ENCODE data around the gene LEF1.
A peak's percentile ranks its signal among the peaks of the same experiment; 100 is the strongest.

LEF1 gene

GRCh38 chr4:108160741-108161352, 7.9 kb downstream of the LEF1 start:
- no peak overlapping the region for H3K23ac ChIP-seq (ENCODE audit: low read depth, low read length, poor library complexity)
- H2BK15ac ChIP-seq (ENCODE audit: low read length): no peak overlapping the region
- no peak overlapping the region for H4K8ac ChIP-seq (ENCODE audit: low read depth, low read length)
- H3K4ac ChIP-seq (ENCODE audit: low read length): no peak overlapping the region
- no CpG with 5 or more reads among the region's 3 CpGs for WGBS, 2 donors (ENCODE audit: extremely low coverage in 2 of 2, insufficient read length in 2 of 2, insufficient replicate concordance in 1 of 2)
- H2BK120ac ChIP-seq (ENCODE audit: low read depth, low read length): no peak overlapping the region
- no peak overlapping the region for H2AFZ ChIP-seq (ENCODE audit: low read length)
- H4K91ac ChIP-seq (ENCODE audit: low read depth, low read length, poor library complexity): no peak overlapping the region
- H3K27me3 ChIP-seq (ENCODE audit: control insufficient read depth in 3 of 3, insufficient read depth in 3 of 3, low read depth in 1 of 3, low read length in 3 of 3): peaks cover 0 to 9% (median 0%) of the 10 kb centered on the region in 3 experiments
- peaks cover 0 to 15% of the 10 kb centered on the region in 2 donors for H3K36me3 ChIP-seq (replicated peaks in 1 of 2; ENCODE audit: control insufficient read depth in 2 of 2, insufficient read depth in 2 of 2, low read length in 2 of 2)
- no peak overlapping the region for H2BK12ac ChIP-seq (ENCODE audit: low read length)
- no peaks in the 10 kb centered on the region for H3K79me1 ChIP-seq (ENCODE audit: low read depth, low read length)
- H3K4me3 ChIP-seq (ENCODE audit: low read length in 2 of 2): no peak overlapping the region
- H3K4me2 ChIP-seq (ENCODE audit: insufficient read depth, low read length, poor library complexity, severe bottlenecking): no peak overlapping the region
- peaks cover 0 to 6% of the 10 kb centered on the region in 2 donors for H3K4me1 ChIP-seq (ENCODE audit: control insufficient read depth in 2 of 2, insufficient read depth in 1 of 2, low read depth in 1 of 2, low read length in 2 of 2)
- H3K9ac ChIP-seq (ENCODE audit: low read depth, low read length, poor library complexity): no peak overlapping the region
- no peaks in the 10 kb centered on the region for H3K9me3 ChIP-seq (replicated peaks in 1 of 2; ENCODE audit: control insufficient read depth in 2 of 2, insufficient read depth in 1 of 2, low read depth in 1 of 2, low read length in 2 of 2)
- no peak overlapping the region for H3K18ac ChIP-seq (ENCODE audit: low read length)
- no peak overlapping the region for H3K14ac ChIP-seq (ENCODE audit: low read length)
- no peak for DNase-seq (ENCODE audit: low spot score)
- H3K27ac ChIP-seq (replicated peaks; ENCODE audit: low read length): no peak overlapping the region
- H2BK5ac ChIP-seq (ENCODE audit: low read length): no peak overlapping the region
- H2AK5ac ChIP-seq (ENCODE audit: low read depth, low read length): no peak overlapping the region

DNA sequence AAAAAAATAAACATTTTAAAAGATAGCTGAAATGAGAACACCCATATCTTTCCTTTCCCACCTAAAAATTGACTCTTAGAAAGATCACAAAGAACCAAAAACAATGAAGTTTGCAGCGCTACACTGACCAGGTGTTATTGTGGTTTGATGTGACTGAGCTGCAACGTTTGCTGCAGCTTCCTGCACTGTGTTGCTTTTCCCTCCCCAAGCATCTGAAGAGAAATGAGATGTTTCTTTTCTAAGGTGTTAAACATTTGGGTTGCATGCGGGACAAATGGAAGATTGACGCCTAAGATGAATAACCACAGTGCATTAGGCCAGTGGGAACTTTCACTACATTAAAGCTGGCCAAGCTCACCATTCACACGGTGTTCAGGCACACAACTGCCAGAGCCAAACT, 8.9 kb downstream of the LEF1 start:
- Histone ChIP-seq H3K79me1 (ENCODE audit: low read depth, low read length) (no peaks in the 10 kb centered on the region), H2BK5ac (ENCODE audit: low read length) (no peak overlapping the region), H3K27me3 (ENCODE audit: control insufficient read depth in 3 of 3, insufficient read depth in 3 of 3, low read depth in 1 of 3, low read length in 3 of 3) (peaks cover 0 to under 1% (median 0%) of the 10 kb centered on the region in 3 experiments), H3K4me2 (ENCODE audit: insufficient read depth, low read length, poor library complexity, severe bottlenecking) (no peak overlapping the region), H3K27ac (replicated peaks; ENCODE audit: low read length) (no peak overlapping the region), H3K4ac (ENCODE audit: low read length) (no peak overlapping the region), H3K14ac (ENCODE audit: low read length) (no peak overlapping the region), H3K9ac (ENCODE audit: low read depth, low read length, poor library complexity) (no peak overlapping the region), H3K36me3 (replicated peaks in 1 of 2; ENCODE audit: control insufficient read depth in 2 of 2, insufficient read depth in 2 of 2, low read length in 2 of 2) (peaks cover 0 to 15% of the 10 kb centered on the region in 2 donors), H2BK12ac (ENCODE audit: low read length) (no peak overlapping the region), H2BK120ac (ENCODE audit: low read depth, low read length) (no peak overlapping the region), H2BK15ac (ENCODE audit: low read length) (no peak overlapping the region), H3K18ac (ENCODE audit: low read length) (no peak overlapping the region), H3K9me3 (replicated peaks in 1 of 2; ENCODE audit: control insufficient read depth in 2 of 2, insufficient read depth in 1 of 2, low read depth in 1 of 2, low read length in 2 of 2) (no peaks in the 10 kb centered on the region), H2AK5ac (ENCODE audit: low read depth, low read length) (no peak overlapping the region), H3K23ac (ENCODE audit: low read depth, low read length, poor library complexity) (no peak overlapping the region), H4K91ac (ENCODE audit: low read depth, low read length, poor library complexity) (no peak overlapping the region), H4K8ac (ENCODE audit: low read depth, low read length) (no peak overlapping the region), H3K4me1 (ENCODE audit: control insufficient read depth in 2 of 2, insufficient read depth in 1 of 2, low read depth in 1 of 2, low read length in 2 of 2) (peaks cover 0 to 2% of the 10 kb centered on the region in 2 donors), H3K4me3 (ENCODE audit: low read length in 2 of 2) (no peak overlapping the region), H2AFZ (ENCODE audit: low read length) (no peak overlapping the region)
- no CpG with 5 or more reads among the region's 5 CpGs for WGBS, 2 donors (ENCODE audit: extremely low coverage in 2 of 2, insufficient read length in 2 of 2, insufficient replicate concordance in 1 of 2)
- DNase-seq (ENCODE audit: low spot score): no peak

DNA sequence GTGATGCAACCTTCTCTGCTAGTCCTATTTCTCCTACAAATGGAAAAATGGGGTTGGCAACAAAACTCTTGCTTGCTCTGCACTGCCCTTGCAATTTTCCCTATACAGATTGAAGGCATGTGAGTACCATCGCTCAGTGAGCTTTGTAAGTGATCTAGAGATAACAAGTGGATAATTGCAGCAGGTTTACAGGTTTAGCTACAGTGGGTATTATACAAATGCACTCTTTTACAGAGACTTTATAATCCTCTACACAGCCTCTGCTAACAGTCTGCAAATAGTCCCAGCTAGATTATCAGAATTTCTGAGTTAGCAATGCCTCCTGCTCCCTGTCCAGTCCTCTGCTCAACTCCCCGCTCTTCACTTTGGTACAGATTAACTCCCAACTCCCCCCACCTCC, 11.1 kb downstream of the LEF1 start:
- Histone ChIP-seq H3K4me3 (ENCODE audit: low read length in 2 of 2) (no peak overlapping the region), H3K27ac (replicated peaks; ENCODE audit: low read length) (no peak overlapping the region), H3K4ac (ENCODE audit: low read length) (no peak overlapping the region), H2BK12ac (ENCODE audit: low read length) (no peak overlapping the region), H3K9me3 (replicated peaks in 1 of 2; ENCODE audit: control insufficient read depth in 2 of 2, insufficient read depth in 1 of 2, low read depth in 1 of 2, low read length in 2 of 2) (peaks cover 0 to 2% of the 10 kb centered on the region in 2 donors), H2BK15ac (ENCODE audit: low read length) (no peak overlapping the region), H3K36me3 (replicated peaks in 1 of 2; ENCODE audit: control insufficient read depth in 2 of 2, insufficient read depth in 2 of 2, low read length in 2 of 2) (peaks cover 0 to 4% of the 10 kb centered on the region in 2 donors), H4K8ac (ENCODE audit: low read depth, low read length) (no peak overlapping the region), H3K23ac (ENCODE audit: low read depth, low read length, poor library complexity) (no peak overlapping the region), H3K79me1 (ENCODE audit: low read depth, low read length) (no peaks in the 10 kb centered on the region), H3K4me2 (ENCODE audit: insufficient read depth, low read length, poor library complexity, severe bottlenecking) (peak overlapping the region; percentile 14), H3K18ac (ENCODE audit: low read length) (no peak overlapping the region), H4K91ac (ENCODE audit: low read depth, low read length, poor library complexity) (no peak overlapping the region), H2AK5ac (ENCODE audit: low read depth, low read length) (no peak overlapping the region), H3K14ac (ENCODE audit: low read length) (no peak overlapping the region), H2BK120ac (ENCODE audit: low read depth, low read length) (no peak overlapping the region), H2AFZ (ENCODE audit: low read length) (no peak overlapping the region), H3K27me3 (ENCODE audit: control insufficient read depth in 3 of 3, insufficient read depth in 3 of 3, low read depth in 1 of 3, low read length in 3 of 3) (no peaks in the 10 kb centered on the region), H2BK5ac (ENCODE audit: low read length) (no peak overlapping the region), H3K9ac (ENCODE audit: low read depth, low read length, poor library complexity) (no peak overlapping the region), H3K4me1 (ENCODE audit: control insufficient read depth in 2 of 2, insufficient read depth in 1 of 2, low read depth in 1 of 2, low read length in 2 of 2) (peaks cover 0 to 2% of the 10 kb centered on the region in 2 donors)
- WGBS, 2 donors (ENCODE audit: extremely low coverage in 2 of 2, insufficient read length in 2 of 2, insufficient replicate concordance in 1 of 2): no CpG with 5 or more reads among the region's 2 CpGs
- DNase-seq (ENCODE audit: low spot score): no peak

- H3K23ac ChIP-seq (ENCODE audit: low read depth, low read length, poor library complexity): no peak overlapping the region
- no peak overlapping the region for H2BK15ac ChIP-seq (ENCODE audit: low read length)
- H3K4ac ChIP-seq (ENCODE audit: low read length): no peak overlapping the region
- no peaks in the 10 kb centered on the region for H3K36me3 ChIP-seq (replicated peaks in 1 of 2; ENCODE audit: control insufficient read depth in 2 of 2, insufficient read depth in 2 of 2, low read length in 2 of 2)
- no peak overlapping the region for H3K14ac ChIP-seq (ENCODE audit: low read length)
- no peak overlapping the region for H3K27ac ChIP-seq (replicated peaks; ENCODE audit: low read length)
- no peak overlapping the region for H2BK5ac ChIP-seq (ENCODE audit: low read length)
- DNase-seq (ENCODE audit: low spot score): no peak
- no peak overlapping the region for H3K18ac ChIP-seq (ENCODE audit: low read length)
- H2BK12ac ChIP-seq (ENCODE audit: low read length): no peak overlapping the region
- H3K4me3 ChIP-seq (ENCODE audit: low read length in 2 of 2): no peak overlapping the region
- H3K4me2 ChIP-seq (ENCODE audit: insufficient read depth, low read length, poor library complexity, severe bottlenecking): no peak overlapping the region
- H2BK120ac ChIP-seq (ENCODE audit: low read depth, low read length): no peak overlapping the region
- H3K4me1 ChIP-seq (ENCODE audit: control insufficient read depth in 2 of 2, insufficient read depth in 1 of 2, low read depth in 1 of 2, low read length in 2 of 2): peaks cover 0 to 2% of the 10 kb centered on the region in 2 donors
- H3K9me3 ChIP-seq (replicated peaks in 1 of 2; ENCODE audit: control insufficient read depth in 2 of 2, insufficient read depth in 1 of 2, low read depth in 1 of 2, low read length in 2 of 2): peaks cover 0 to 2% of the 10 kb centered on the region in 2 donors
- H2AFZ ChIP-seq (ENCODE audit: low read length): no peak overlapping the region
- H3K79me1 ChIP-seq (ENCODE audit: low read depth, low read length): no peaks in the 10 kb centered on the region
- H3K27me3 ChIP-seq (ENCODE audit: control insufficient read depth in 3 of 3, insufficient read depth in 3 of 3, low read depth in 1 of 3, low read length in 3 of 3): no peaks in the 10 kb centered on the region
- H2AK5ac ChIP-seq (ENCODE audit: low read depth, low read length): no peak overlapping the region
- H3K9ac ChIP-seq (ENCODE audit: low read depth, low read length, poor library complexity): no peak overlapping the region
- WGBS, 2 donors (ENCODE audit: extremely low coverage in 2 of 2, insufficient read length in 2 of 2, insufficient replicate concordance in 1 of 2): no CpG with 5 or more reads among the region's 2 CpGs
- no peak overlapping the region for H4K8ac ChIP-seq (ENCODE audit: low read depth, low read length)
- H4K91ac ChIP-seq (ENCODE audit: low read depth, low read length, poor library complexity): no peak overlapping the region
Measured at GRCh38 chr4:108156391-108156790, 12.3 kb downstream of the LEF1 start.
